Progenitor cell of endocrine pancreas (in vitro differentiated cells): ENCODE results near the gene CIAO3. TPM values are rescaled to one million over a fixed set of nuclear protein-coding genes. Genes with fewer than 3 reads are reported as not detected.
A peak's percentile ranks its signal among the peaks of the same experiment; 100 is the strongest.

Source experiments
- DNase-seq: peaks from one replicate; pipeline ENCODE4 v3.0.0; 2021; ENCODE audit warnings: low spot score; ENCODE audit not compliant: unreplicated experiment
- H3K27ac Mint-ChIP-seq: 2 replicates; pipeline ENCODE4 v1.8.0; 2021; ENCODE audit warnings: mild to moderate bottlenecking, moderate library complexity, mixed read lengths
- H3K27me3 Mint-ChIP-seq: 2 replicates; pipeline ENCODE4 v1.8.0; 2021; ENCODE audit warnings: mixed read lengths
- H3K36me3 Mint-ChIP-seq: 2 replicates; pipeline ENCODE4 v1.8.0; 2022; ENCODE audit warnings: mixed read lengths; ENCODE audit not compliant: insufficient read depth
- H3K4me1 Mint-ChIP-seq: 2 replicates; pipeline ENCODE4 v1.8.0; 2021; ENCODE audit warnings: low read depth, mixed read lengths
- H3K4me3 Mint-ChIP-seq: 2 replicates; pipeline ENCODE4 v1.8.0; 2021; ENCODE audit warnings: low read depth, mild to moderate bottlenecking, moderate library complexity, mixed read lengths
- H3K9me3 Mint-ChIP-seq: 2 replicates; pipeline ENCODE4 v1.8.0; 2021; ENCODE audit warnings: low read depth, mixed read lengths
- CTCF ChIP-seq: fragments of 200-600 bp; sonication (generic); IDR thresholded peaks from one replicate; pipeline ENCODE4 v1.5.0; 2021; ENCODE audit warnings: antibody characterized with exemption, mild to moderate bottlenecking; ENCODE audit not compliant: unreplicated experiment
- total RNA-seq: library from RNA; stranded (reverse); gene quantifications from 2 replicates; pipeline ENCODE4 v1.2.1, GENCODE V29; 2021

Gene CIAO3
- total RNA-seq, 1 donor from 2014 or later: 44.0 TPM

GRCh38 chr16:683396-684070 is 57.3 kb downstream of the CIAO3 start:
- no peak for TF ChIP-seq CTCF
- peak overlapping the region; percentile 79 for H3K4me3 Mint-ChIP-seq
- H3K27me3 Mint-ChIP-seq: no peaks in the 10 kb centered on the region
- DNase-seq: no peak
- H3K27ac Mint-ChIP-seq: peak overlapping the region; percentile 49
- no peaks in the 10 kb centered on the region for H3K9me3 Mint-ChIP-seq
- peaks cover 10% of the 10 kb centered on the region for H3K36me3 Mint-ChIP-seq
- H3K4me1 Mint-ChIP-seq: peaks cover 11% of the 10 kb centered on the region

- H3K9me3 Mint-ChIP-seq: no peaks in the 10 kb centered on the region
- peak overlapping the region; percentile 49 for H3K27ac Mint-ChIP-seq
- TF ChIP-seq CTCF: no peak
- H3K27me3 Mint-ChIP-seq: no peaks in the 10 kb centered on the region
- H3K4me3 Mint-ChIP-seq: peak overlapping the region; percentile 79
- peaks cover 10% of the 10 kb centered on the region for H3K36me3 Mint-ChIP-seq
- H3K4me1 Mint-ChIP-seq: peaks cover 11% of the 10 kb centered on the region
- DNase-seq: no peak
These were observed 58.1 kb downstream of the CIAO3 start for GRCh38 chr16:682493-683395.

GRCh38 chr16:681746-682427 is 58.9 kb downstream of the CIAO3 start:
- Mint-ChIP-seq H3K4me1 (peaks cover 11% of the 10 kb centered on the region), H3K4me3 (peak overlapping the region; percentile 79), H3K27ac (peak overlapping the region; percentile 49), H3K36me3 (peaks cover 10% of the 10 kb centered on the region), H3K27me3 (no peaks in the 10 kb centered on the region), H3K9me3 (no peaks in the 10 kb centered on the region)
- no peak for DNase-seq
- TF ChIP-seq CTCF: no peak

- H3K9me3 Mint-ChIP-seq: no peaks in the 10 kb centered on the region
- peaks cover 8% of the 10 kb centered on the region for H3K36me3 Mint-ChIP-seq
- DNase-seq: no peak
- H3K4me3 Mint-ChIP-seq: peak overlapping the region; percentile 79
- no peak for TF ChIP-seq CTCF
- H3K27me3 Mint-ChIP-seq: no peaks in the 10 kb centered on the region
- peaks cover 11% of the 10 kb centered on the region for H3K4me1 Mint-ChIP-seq
- peak overlapping the region; percentile 67 for H3K27ac Mint-ChIP-seq
These were observed 59.6 kb downstream of the CIAO3 start for GRCh38 chr16:680967-681745.
